Measurements from ENCODE around the gene XPR1. TPM values are rescaled to one million over a fixed set of nuclear protein-coding genes. Genes with fewer than 3 reads are reported as not detected.
"Not testable (repeated sequence)": the region's sequence is repeated elsewhere in the genome, so short reads cannot be mapped to it uniquely, and the experiment has no call there.

XPR1 gene
- polyA plus RNA-seq, 4 donors = 36.1 to 43.1 (median 40.9) TPM

DNA sequence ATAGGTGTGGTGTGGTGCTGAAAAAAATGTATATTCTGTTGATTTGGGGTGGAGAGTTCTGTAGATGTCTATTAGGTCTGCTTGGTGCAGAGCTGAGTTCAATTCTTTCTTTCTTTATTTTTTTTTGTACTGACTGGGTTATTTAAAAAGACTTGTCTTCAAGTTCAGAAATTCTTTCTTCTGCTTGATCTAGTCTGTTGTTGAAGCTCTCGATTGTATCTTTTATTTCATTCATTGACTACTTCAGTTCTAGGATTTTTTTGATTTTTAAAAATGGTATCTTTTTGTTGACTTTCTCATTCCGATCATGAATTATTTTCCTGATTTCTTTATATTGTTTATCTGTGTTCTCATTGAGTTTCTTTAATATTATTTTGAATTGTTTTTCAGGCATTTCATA, 70.6 kb downstream of the XPR1 start:
- not testable (repeated sequence) for DNase-seq (ENCODE audit: low read depth in 4 of 4, low spot score in 3 of 4)

DNA sequence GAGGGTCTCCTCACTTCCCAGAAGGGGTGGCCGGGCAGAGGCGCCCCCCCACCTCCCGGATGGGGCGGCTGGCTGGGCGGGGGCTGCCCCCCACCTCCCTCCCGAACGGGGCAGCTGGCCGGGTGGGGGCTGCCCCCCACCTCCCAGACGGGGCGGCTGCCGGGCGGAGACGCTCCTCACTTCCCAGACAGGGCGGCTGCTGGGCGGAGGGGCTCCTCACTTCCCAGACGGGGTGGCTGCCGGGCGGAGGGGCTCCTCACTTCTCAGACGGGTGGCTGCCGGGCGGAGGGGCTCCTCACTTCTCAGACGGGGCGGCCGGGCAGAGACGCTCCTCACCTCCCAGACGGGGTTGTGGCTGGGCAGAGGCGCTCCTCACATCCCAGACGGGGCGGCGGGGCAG, 78.9 kb downstream of the XPR1 start:
- DNase-seq (ENCODE audit: low read depth in 4 of 4, low spot score in 3 of 4) = not testable (repeated sequence)

DNA sequence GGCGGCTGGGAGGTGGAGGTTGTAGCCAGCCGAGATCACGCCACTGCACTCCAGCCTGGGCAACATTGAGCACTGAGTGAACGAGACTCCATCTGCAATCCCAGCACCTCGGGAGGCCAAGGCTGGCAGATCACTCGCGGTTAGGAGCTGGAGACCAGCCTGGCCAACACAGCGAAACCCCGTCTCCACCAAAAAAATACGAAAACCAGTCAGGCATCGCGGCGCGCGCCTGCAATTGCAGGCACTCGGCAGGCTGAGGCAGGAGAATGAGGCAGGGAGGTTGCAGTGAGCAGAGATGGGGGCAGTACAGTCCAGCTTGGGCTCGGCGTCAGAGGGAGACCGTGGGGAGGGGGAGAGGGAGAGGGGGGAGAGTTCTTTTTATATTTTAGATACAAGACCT, 79.4 kb downstream of the XPR1 start:
- not testable (repeated sequence) for DNase-seq (ENCODE audit: low read depth in 4 of 4, low spot score in 3 of 4)

DNA sequence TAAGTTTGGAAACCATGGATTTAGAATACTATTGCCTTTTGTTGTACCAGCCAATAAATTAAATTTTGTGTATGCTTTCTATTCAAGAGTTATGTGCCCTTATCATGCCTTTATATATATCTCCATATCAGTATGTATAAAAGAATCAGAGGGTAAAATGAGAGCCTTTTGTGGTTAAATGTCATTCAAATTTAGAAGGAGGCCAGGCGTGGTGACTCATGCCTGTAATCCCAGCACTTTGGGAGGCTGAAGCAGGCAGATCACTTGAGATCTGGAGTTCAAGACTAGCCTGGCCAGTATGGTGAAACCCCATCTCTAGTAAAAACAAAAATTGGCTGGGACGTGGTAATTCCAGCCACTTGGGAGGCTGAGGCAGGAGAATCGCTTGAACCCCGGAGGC, 88.9 kb downstream of the XPR1 start:
- DNase-seq (ENCODE audit: low read depth in 4 of 4, low spot score in 3 of 4) = no peak

DNA sequence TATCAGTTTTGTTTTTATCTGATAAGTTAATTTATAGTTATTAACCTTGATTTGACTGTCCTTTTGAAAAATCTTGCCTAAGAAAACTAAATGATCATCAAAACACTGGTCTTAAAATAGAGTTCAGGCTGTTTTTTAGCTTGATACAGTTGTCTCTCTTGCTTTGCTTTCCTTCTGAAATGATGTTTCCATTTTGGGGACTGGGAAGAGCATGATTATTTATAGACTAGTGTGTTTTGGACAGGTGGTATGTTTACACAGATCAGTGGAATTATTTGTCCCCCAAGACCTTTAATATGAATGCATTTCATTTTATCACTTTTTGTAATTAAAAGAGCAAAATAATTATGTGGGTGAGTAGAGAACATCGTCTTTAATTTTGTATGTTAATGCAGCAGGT, 90.8 kb downstream of the XPR1 start:
- DNase-seq (ENCODE audit: low read depth in 4 of 4, low spot score in 3 of 4) = no peak

- no peak for DNase-seq (ENCODE audit: low read depth in 4 of 4, low spot score in 3 of 4)
Measured at GRCh38 chr1:180724055-180724454, 92.2 kb downstream of the XPR1 start.

GRCh38 chr1:180726024-180726423, 94.2 kb downstream of the XPR1 start:
- not testable (repeated sequence) for DNase-seq (ENCODE audit: low read depth in 4 of 4, low spot score in 3 of 4)

GRCh38 chr1:180727751-180728150, 95.9 kb downstream of the XPR1 start:
- DNase-seq (ENCODE audit: low read depth in 4 of 4, low spot score in 3 of 4) = not testable (repeated sequence)

GRCh38 chr1:180728472-180729106, 96.8 kb downstream of the XPR1 start:
- no peak for DNase-seq (ENCODE audit: low read depth in 4 of 4, low spot score in 3 of 4)

GRCh38 chr1:180731131-180731530, 99.3 kb downstream of the XPR1 start:
- no peak for DNase-seq (ENCODE audit: low read depth in 4 of 4, low spot score in 3 of 4)

DNA sequence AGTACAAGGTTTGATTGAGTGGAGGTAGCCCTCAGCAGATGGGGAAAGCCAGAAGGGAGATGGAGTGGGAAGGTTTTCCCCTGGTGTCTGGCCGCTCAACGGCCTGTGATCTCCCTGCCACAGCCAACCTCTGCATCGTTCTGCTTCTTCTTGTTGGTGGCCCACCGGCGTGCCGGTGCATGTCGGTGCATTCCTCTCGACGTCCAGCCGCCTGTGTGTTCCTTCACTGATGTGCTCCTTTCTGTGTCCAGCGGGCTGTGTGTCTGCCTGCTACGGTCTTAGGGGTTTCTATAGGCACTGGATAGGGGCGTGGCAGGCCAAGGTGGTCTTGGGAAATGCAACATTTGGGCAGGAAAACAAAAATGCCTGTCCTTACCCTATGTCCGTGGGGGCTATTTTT, 101.0 kb downstream of the XPR1 start:
- no peak for DNase-seq (ENCODE audit: low read depth in 4 of 4, low spot score in 3 of 4)

GRCh38 chr1:180734366-180734765, 102.5 kb downstream of the XPR1 start:
- no peak for DNase-seq (ENCODE audit: low read depth in 4 of 4, low spot score in 3 of 4)

DNA sequence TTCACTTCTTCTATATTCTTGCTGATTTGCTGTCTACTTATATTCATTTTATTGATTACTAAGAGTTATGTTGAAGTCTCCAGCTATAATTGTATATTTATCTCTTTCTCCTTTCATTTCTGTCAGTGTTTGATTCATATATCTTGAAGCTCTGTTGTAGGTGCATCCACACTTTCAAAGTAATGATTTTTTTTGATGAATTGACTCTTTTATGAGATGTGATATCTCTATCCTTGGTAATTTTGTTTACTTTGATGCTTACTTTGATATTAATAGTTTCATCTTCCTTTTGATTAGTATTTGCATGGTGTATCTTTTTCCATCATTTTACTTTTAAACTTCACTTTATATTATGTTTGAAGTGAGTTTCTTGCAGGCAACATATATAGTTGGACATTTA, 110.8 kb downstream of the XPR1 start:
- no peak for DNase-seq (ENCODE audit: low read depth in 4 of 4, low spot score in 3 of 4)

DNA sequence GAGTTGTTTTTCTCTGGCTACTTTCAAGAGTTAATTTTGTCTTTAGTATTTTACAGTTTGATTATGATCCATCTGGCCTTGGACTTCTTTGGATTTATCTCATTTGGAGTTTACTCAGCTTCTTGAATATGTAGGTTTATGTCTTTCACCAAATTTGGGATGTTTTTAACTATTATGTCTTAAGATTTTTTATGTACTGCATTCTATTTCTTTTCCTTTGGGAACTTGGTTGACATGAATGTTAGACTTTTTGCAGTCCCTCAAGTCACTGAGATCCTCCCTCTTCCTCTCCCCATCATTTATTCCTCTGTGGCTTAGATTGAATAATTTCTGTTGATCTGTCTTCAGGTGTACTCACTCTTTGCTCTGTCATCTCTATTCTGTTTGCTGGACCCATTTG, 112.0 kb downstream of the XPR1 start:
- no peak for DNase-seq (ENCODE audit: low read depth in 4 of 4, low spot score in 3 of 4)

GRCh38 chr1:180745098-180745497, 113.3 kb downstream of the XPR1 start:
- DNase-seq (ENCODE audit: low read depth in 4 of 4, low spot score in 3 of 4) = no peak

- no peak for DNase-seq (ENCODE audit: low read depth in 4 of 4, low spot score in 3 of 4)
Measured at GRCh38 chr1:180751921-180752320, 120.1 kb downstream of the XPR1 start.

DNA sequence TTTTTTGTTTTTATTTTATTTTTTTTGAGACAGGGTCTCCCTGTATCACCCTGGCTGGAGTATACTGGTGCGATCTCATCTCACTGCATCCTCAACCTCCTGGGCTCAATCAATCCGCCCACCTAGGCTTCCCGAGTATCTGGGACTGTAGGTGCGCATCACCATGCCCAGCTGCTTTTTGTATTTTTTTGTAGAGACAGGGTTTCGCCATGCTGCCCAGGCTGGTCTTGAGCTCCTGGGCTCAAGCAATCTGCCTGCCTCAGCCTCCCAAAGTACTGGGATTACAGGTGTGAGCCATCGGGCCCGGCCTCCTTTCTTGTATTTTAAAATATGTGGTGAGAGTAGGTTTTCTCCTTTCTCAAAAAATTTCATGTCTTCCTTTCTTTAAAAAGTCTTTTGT, 122.6 kb downstream of the XPR1 start:
- DNase-seq (ENCODE audit: low read depth in 4 of 4, low spot score in 3 of 4) = no peak

GRCh38 chr1:180757657-180758056, 125.8 kb downstream of the XPR1 start:
- DNase-seq (ENCODE audit: low read depth in 4 of 4, low spot score in 3 of 4) = no peak

- no peak for DNase-seq (ENCODE audit: low read depth in 4 of 4, low spot score in 3 of 4)
Measured at GRCh38 chr1:180762796-180763195, 131.0 kb downstream of the XPR1 start.

DNA sequence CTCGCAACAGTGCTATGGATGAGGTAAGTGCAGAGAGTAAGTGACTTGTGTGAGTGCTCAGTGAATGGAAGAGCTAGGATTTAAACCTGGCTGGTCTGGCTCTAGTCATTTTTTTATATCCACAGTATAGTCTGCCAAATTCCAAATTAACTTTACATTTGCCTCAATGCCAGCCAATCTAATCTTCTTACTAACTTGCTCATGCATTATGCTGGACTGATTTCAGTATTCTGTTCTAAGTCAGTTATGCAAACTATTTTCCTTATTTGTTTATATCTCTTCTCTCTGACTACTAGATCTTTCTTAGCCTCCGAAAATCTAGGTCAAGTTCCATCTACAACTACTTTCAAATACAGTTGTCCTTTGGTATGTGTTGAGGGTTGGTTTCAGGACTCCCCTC, 133.3 kb downstream of the XPR1 start:
- no peak for DNase-seq (ENCODE audit: low read depth in 4 of 4, low spot score in 3 of 4)

- no peak for DNase-seq (ENCODE audit: low read depth in 4 of 4, low spot score in 3 of 4)
Measured at GRCh38 chr1:180769889-180770288, 138.1 kb downstream of the XPR1 start.

DNA sequence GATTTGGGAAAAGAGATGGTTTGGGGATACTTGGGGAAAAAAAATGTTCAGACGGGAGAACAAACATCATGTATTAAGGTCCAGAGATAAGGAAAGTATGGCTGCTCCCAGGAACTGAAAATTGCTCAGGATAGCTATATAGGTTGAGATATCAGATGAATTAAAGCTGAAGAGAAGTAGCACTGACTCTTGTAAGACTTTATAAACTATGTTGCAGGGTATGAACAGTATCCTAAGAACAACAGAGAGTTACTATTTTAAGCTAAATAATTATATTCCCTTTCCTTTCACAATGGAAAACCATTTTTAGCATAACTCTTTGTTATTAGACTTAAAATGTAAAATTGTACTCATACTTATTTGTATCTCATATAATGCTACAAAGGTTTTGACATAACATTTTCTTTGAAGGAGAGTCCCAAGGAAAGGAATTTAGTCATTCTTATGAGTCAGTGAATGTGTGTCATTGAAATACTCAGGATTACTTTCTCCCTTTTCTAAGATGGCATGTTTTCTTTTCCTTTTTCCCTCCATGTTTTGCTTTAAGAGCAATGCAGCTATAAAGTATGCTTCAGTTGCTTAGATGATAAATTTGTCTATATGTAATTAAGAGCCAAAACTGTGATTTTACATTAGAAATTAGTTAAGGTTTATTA, 141.5 kb downstream of the XPR1 start:
- DNase-seq (ENCODE audit: low read depth in 4 of 4, low spot score in 3 of 4) = no peak

- DNase-seq (ENCODE audit: low read depth in 4 of 4, low spot score in 3 of 4) = no peak
Measured at GRCh38 chr1:180775801-180776200, 144.0 kb downstream of the XPR1 start.

Measured in right renal pelvis (tissue), 4 donors.